Endothelial cell of umbilical vein (primary cell): ENCODE data around the gene LAMC3. TPM values are rescaled to one million over a fixed set of nuclear protein-coding genes. Genes with fewer than 3 reads are reported as not detected.

ENCODE experiments used
- BruUV-seq: library from RNA; stranded (reverse); fragments of 400-500 nt; replicated peaks from 2 replicates; lab custom pipeline; 2021; lab: Mats Ljungman, UMichigan
- CTCF ChIA-PET: fragments of 300-600, 350-600 bp; sonication (Branson Sonifier 250); formaldehyde crosslinking; loops from one replicate; lab custom pipeline; 2021; ENCODE audit warnings: antibody characterized with exemption, inconsistent platforms; lab: Charles Lee
- POLR2A ChIA-PET: fragments of 300-600, 350-600 bp; sonication (Branson Sonifier 250); formaldehyde crosslinking; loops from one replicate; lab custom pipeline; 2021; ENCODE audit warnings: antibody characterized with exemption, inconsistent platforms; lab: Charles Lee
- DNase-seq: peaks from one replicate; pipeline ENCODE4 v3.0.0-alpha.2; 2011; ENCODE audit warnings: low read depth, low spot score
- FAIRE-seq: peaks from 2 replicates; lab custom pipeline; 2011; peaks lifted over from hg19 to GRCh38; lab: Jason Lieb, UNC
- H2AFZ ChIP-seq: 2 replicates; pipeline ENCODE4 v1.6.0; 2012; ENCODE audit warnings: low read depth, low read length, control low read depth, inconsistent platforms
- H3K27ac ChIP-seq: 2 replicates; pipeline ENCODE4 v1.5.1; 2011; ENCODE audit warnings: low read depth, mild to moderate bottlenecking, control low read depth, low read length, moderate library complexity; ENCODE audit not compliant: insufficient read depth
- H3K27me3 ChIP-seq, 2 experiments: 2 replicates each; pipeline versions ENCODE4 v1.6.0 to v1.6.1; 2011; ENCODE audit warnings: low read length in 2 of 2, mixed read lengths in 1 of 2; ENCODE audit not compliant: control insufficient read depth in 2 of 2, insufficient read depth in 2 of 2
- H3K36me3 ChIP-seq, 2 experiments: 2 replicates in 1 of 2; 3 replicates in 1 of 2; pipeline ENCODE4 v1.5.1; 2011; ENCODE audit warnings: low read length in 2 of 2, mild to moderate bottlenecking in 1 of 2, moderate library complexity in 1 of 2; ENCODE audit not compliant: control insufficient read depth in 2 of 2, insufficient read depth in 2 of 2; ENCODE audit errors: extremely low read depth in 1 of 2
- H3K4me1 ChIP-seq: 3 replicates; pipeline ENCODE4 v1.5.1; 2011; ENCODE audit warnings: mild to moderate bottlenecking, low read length; ENCODE audit not compliant: control insufficient read depth, insufficient read depth; ENCODE audit errors: extremely low read depth
- H3K4me2 ChIP-seq: 2 replicates; pipeline ENCODE4 v1.6.1; 2011; ENCODE audit warnings: low read length, control low read depth, mixed read lengths; ENCODE audit not compliant: insufficient read depth
- H3K4me3 ChIP-seq, 3 experiments: fragments of 200-600 bp in 1 of 3; sonication (generic), shearing (Covaris generic) in 1 of 3; replicated peaks in 1 of 3; 2 replicates each; pipeline ENCODE4 v1.5.1; 2011 to 2016; ENCODE audit warnings: control low read depth in 3 of 3, low read length in 3 of 3, mild to moderate bottlenecking in 2 of 3, inconsistent platforms in 1 of 3, low read depth in 1 of 3, moderate library complexity in 1 of 3; ENCODE audit not compliant: insufficient read depth in 1 of 3
- H3K79me2 ChIP-seq: 2 replicates; pipeline ENCODE4 v1.6.0; 2012; ENCODE audit warnings: low read length, inconsistent platforms; ENCODE audit not compliant: control insufficient read depth, insufficient read depth
- H3K9ac ChIP-seq: replicated peaks from 2 replicates; pipeline ENCODE3; 2011; ENCODE audit warnings: low read length, control low read depth; ENCODE audit not compliant: insufficient read depth; ENCODE audit errors: extremely low read depth
- H3K9me1 ChIP-seq: replicated peaks from 3 replicates; pipeline ENCODE4 v1.6.0; 2011; ENCODE audit warnings: mild to moderate bottlenecking, low read length; ENCODE audit not compliant: control insufficient read depth, insufficient read depth; ENCODE audit errors: extremely low read depth
- H3K9me3 ChIP-seq: replicated peaks from 2 replicates; pipeline ENCODE4 v1.5.1; 2012; ENCODE audit warnings: low read length, inconsistent platforms; ENCODE audit not compliant: control insufficient read depth, insufficient read depth
- H4K20me1 ChIP-seq: replicated peaks from 2 replicates; pipeline ENCODE3; 2011; ENCODE audit warnings: mild to moderate bottlenecking, low read length; ENCODE audit not compliant: control insufficient read depth, insufficient read depth; ENCODE audit errors: extremely low read depth
- CTCF ChIP-seq, 2 donors: IDR thresholded peaks; 1 replicate in 1 of 2; 2 replicates in 1 of 2; pipeline ENCODE4 v1.5.1; 2011; ENCODE audit warnings: low read length in 2 of 2, mild to moderate bottlenecking in 2 of 2, moderate library complexity in 2 of 2, control low read depth in 1 of 2, inconsistent platforms in 1 of 2, low read depth in 1 of 2; ENCODE audit not compliant: insufficient read depth in 1 of 2; ENCODE audit errors: extremely low read depth in 1 of 2
- EZH2 ChIP-seq: IDR thresholded peaks from 2 replicates; pipeline ENCODE4 v1.6.1; 2012; ENCODE audit warnings: borderline replicate concordance, low read depth, mild to moderate bottlenecking, moderate library complexity, low read length, inconsistent platforms; ENCODE audit not compliant: severe bottlenecking
- FOS ChIP-seq: IDR thresholded peaks from 2 replicates; pipeline ENCODE4 v1.6.1; 2011; ENCODE audit warnings: mild to moderate bottlenecking, low read length, moderate library complexity, borderline replicate concordance; ENCODE audit not compliant: insufficient read depth
- GATA2 ChIP-seq: IDR thresholded peaks from 2 replicates; pipeline ENCODE4 v1.7.0; 2011; ENCODE audit warnings: low read depth, mild to moderate bottlenecking, moderate library complexity, mixed read lengths, low read length; ENCODE audit not compliant: insufficient read length, insufficient read depth
- JUN ChIP-seq: IDR thresholded peaks from 2 replicates; pipeline ENCODE4 v1.6.1; 2011; ENCODE audit warnings: borderline replicate concordance, low read depth; ENCODE audit not compliant: insufficient read length, insufficient read depth
- MYC ChIP-seq: IDR thresholded peaks from one replicate; pipeline ENCODE4 v1.6.1; 2011; ENCODE audit warnings: mild to moderate bottlenecking, low read depth, low read length
- POLR2A ChIP-seq: IDR thresholded peaks from 2 replicates; pipeline ENCODE4 v1.6.1; 2012; ENCODE audit warnings: low read depth, mild to moderate bottlenecking, control low read depth, low read length
- POLR2AphosphoS5 ChIP-seq: IDR thresholded peaks from 2 replicates; pipeline ENCODE4 v1.6.1; 2012; ENCODE audit warnings: low read depth, mild to moderate bottlenecking, control low read depth, low read length, moderate library complexity; ENCODE audit not compliant: insufficient read depth
- dilution Hi-C: fragments of 300-500 bp; cut with MboI; formaldehyde crosslinking; loops from one replicate; pipeline ENCODE4 v1.15.0; 2019; ENCODE audit warnings: low sequenced_read_pairs; ENCODE audit not compliant: extremely low pct_ligation_motif_present
- intact Hi-C: fragments of 100-400 bp; cut with micrococcal nuclease; formaldehyde crosslinking; loops from one replicate; pipeline ENCODE4 v1.10.0; 2022
- polyA plus RNA-seq, 4 experiments: library from polyadenylated mRNA; depleted of rRNA in 3 of 4; stranded (reverse) in 3 of 4; unstranded in 1 of 4; fragments of >200 nt; gene quantifications; 2 replicates each; pipeline versions ENCODE4 v1.2.1 to v1.2.3, GENCODE V29; 2011 to 2012; ENCODE audit warnings: missing spikeins in 1 of 4
- total RNA-seq: library from RNA; stranded (reverse); gene quantifications from 2 replicates; pipeline ENCODE4 v1.2.3, GENCODE V29; 2021
- TF ChIP-seq, protein P1 (sequence below): IDR thresholded peaks from 2 replicates; pipeline ENCODE4 v1.6.1; 2011; ENCODE audit not compliant: insufficient read depth, insufficient read length

LAMC3 gene
- total and polyA plus RNA-seq, 2 donors (not counting 3 experiments of a cell fraction or from before 2014, with no cell fraction given): 0.18 to 0.38 TPM

GRCh38 chr9:131035548-131035947 is 26.6 kb downstream of the LAMC3 start:
- Histone ChIP-seq H3K9me3 (no peaks in the 10 kb centered on the region), H3K27me3 (peaks cover 0 to 2% of the 10 kb centered on the region in 2 experiments), H3K4me1 (no peaks in the 10 kb centered on the region), H3K4me3 (no peak overlapping the region), H4K20me1 (no peaks in the 10 kb centered on the region), H3K4me2 (no peak overlapping the region), H2AFZ (no peak overlapping the region), H3K9me1 (no peaks in the 10 kb centered on the region), H3K27ac (no peak overlapping the region), H3K9ac (no peak overlapping the region), H3K36me3 (no peaks in the 10 kb centered on the region), H3K79me2 (no peaks in the 10 kb centered on the region)
- intact Hi-C loops: no loop called here
- no TSS peak for BruUV-seq
- no peak for DNase-seq
- ChIA-PET POLR2A (no interaction called here), CTCF (interaction anchor here (1.3 to 3.4 kb wide), 4 partner anchors 11 to 22 kb away, joined by 5 to 22 read pairs (median 12); no protein-coding TSS in a partner anchor)
- dilution Hi-C loops: no loop called here
- TF ChIP-seq GATA2 (no peak), JUN (no peak), CTCF (IDR thresholded peaks at IDR 0.05; ENCODE audit: extremely low read depth in 1 of 2, insufficient read depth in 1 of 2, low read depth in 1 of 2, low read length in 2 of 2) (no peak), POLR2A (no peak), POLR2AphosphoS5 (no peak), FOS (no peak), EZH2 (no peak), MYC (no peak)
- TF ChIP-seq, protein P1, sequence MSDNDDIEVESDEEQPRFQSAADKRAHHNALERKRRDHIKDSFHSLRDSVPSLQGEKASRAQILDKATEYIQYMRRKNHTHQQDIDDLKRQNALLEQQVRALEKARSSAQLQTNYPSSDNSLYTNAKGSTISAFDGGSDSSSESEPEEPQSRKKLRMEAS: no peak
- FAIRE-seq: no peak
